ENCODE data around the gene HOXD3. TPM values are rescaled to one million over a fixed set of nuclear protein-coding genes. Genes with fewer than 3 reads are reported as not detected.

HOXD3 gene
- total and polyA plus RNA-seq, 2 experiments from 2014 or later: not detected

- Histone ChIP-seq H3F3A (replicated peaks; ENCODE audit: low read depth) (peaks cover 52% of the 10 kb centered on the region), H3K4me1 (ENCODE audit: insufficient read depth) (peaks cover 44% of the 10 kb centered on the region), H4K20me1 (replicated peaks; ENCODE audit: insufficient read depth) (peaks cover 27% of the 10 kb centered on the region), H2AFZ (no peak overlapping the region), H3K36me3 (ENCODE audit: insufficient read depth) (no peaks in the 10 kb centered on the region), H3K79me2 (replicated peaks; ENCODE audit: insufficient read depth) (no peaks in the 10 kb centered on the region), H3K9me2 (ENCODE audit: insufficient read depth) (no peaks in the 10 kb centered on the region), H3K27me3 (ENCODE audit: insufficient read depth) (peaks cover 100% of the 10 kb centered on the region), H3K4me3 (no peak overlapping the region), H3K27ac (ENCODE audit: low read depth) (no peak overlapping the region), H3K4me2 (no peak overlapping the region)
- no peak for ATAC-seq
- Mint-ChIP-seq H3K27ac (no peak overlapping the region), H3K4me1 (peaks cover 13% of the 10 kb centered on the region), H3K4me3 (no peak overlapping the region; the same call in 2 of the 3 replicates), H3K36me3 (ENCODE audit: low read depth) (peaks cover 8% of the 10 kb centered on the region; the same call in 2 of the 3 replicates), H3K9me3 (peaks cover 14% of the 10 kb centered on the region), H3K27me3 (ENCODE audit: insufficient read depth, low read depth, poor library complexity) (peaks cover 100% of the 10 kb centered on the region)
- TF ChIP-seq EZH2 (IDR thresholded peaks at IDR 0.05; ENCODE audit: low read depth, unreplicated experiment): peak; percentile 42
- TF ChIP-seq, protein P1, sequence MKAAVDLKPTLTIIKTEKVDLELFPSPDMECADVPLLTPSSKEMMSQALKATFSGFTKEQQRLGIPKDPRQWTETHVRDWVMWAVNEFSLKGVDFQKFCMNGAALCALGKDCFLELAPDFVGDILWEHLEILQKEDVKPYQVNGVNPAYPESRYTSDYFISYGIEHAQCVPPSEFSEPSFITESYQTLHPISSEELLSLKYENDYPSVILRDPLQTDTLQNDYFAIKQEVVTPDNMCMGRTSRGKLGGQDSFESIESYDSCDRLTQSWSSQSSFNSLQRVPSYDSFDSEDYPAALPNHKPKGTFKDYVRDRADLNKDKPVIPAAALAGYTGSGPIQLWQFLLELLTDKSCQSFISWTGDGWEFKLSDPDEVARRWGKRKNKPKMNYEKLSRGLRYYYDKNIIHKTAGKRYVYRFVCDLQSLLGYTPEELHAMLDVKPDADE (IDR thresholded peaks at IDR 0.05): no peak
- no peak for TF ChIP-seq ZNF114 (CRISPR knock-in tag; IDR thresholded peaks at IDR 0.05)
- DNase-seq (ENCODE audit: low spot score): no peak
Observed at GRCh38 chr2:176117162-176117822, 39.8 kb upstream of the HOXD3 start.

- H4K20me1 ChIP-seq (replicated peaks; ENCODE audit: insufficient read depth): peaks cover 26% of the 10 kb centered on the region
- Mint-ChIP-seq H3K27ac (no peak overlapping the region), H3K4me3 (no peak overlapping the region), H3K4me1 (peaks cover 11% of the 10 kb centered on the region), H3K9me3 (peaks cover 14% of the 10 kb centered on the region), H3K27me3 (ENCODE audit: insufficient read depth, low read depth, poor library complexity) (peaks cover 100% of the 10 kb centered on the region), H3K36me3 (ENCODE audit: low read depth) (peaks cover 8% of the 10 kb centered on the region; the same call in 2 of the 3 replicates)
- DNase-seq (ENCODE audit: low spot score): no peak
- no peaks in the 10 kb centered on the region for H3K36me3 ChIP-seq (ENCODE audit: insufficient read depth)
- ATAC-seq: no peak
- H3K4me3 ChIP-seq: no peak overlapping the region
- H2AFZ ChIP-seq: no peak overlapping the region
- no peak overlapping the region for H3K27ac ChIP-seq (ENCODE audit: low read depth)
- peaks cover 48% of the 10 kb centered on the region for H3F3A ChIP-seq (replicated peaks; ENCODE audit: low read depth)
- peaks cover 44% of the 10 kb centered on the region for H3K4me1 ChIP-seq (ENCODE audit: insufficient read depth)
- no peaks in the 10 kb centered on the region for H3K79me2 ChIP-seq (replicated peaks; ENCODE audit: insufficient read depth)
- H3K4me2 ChIP-seq: no peak overlapping the region
- H3K27me3 ChIP-seq (ENCODE audit: insufficient read depth): peaks cover 100% of the 10 kb centered on the region
- H3K9me2 ChIP-seq (ENCODE audit: insufficient read depth): no peaks in the 10 kb centered on the region
- TF ChIP-seq NANOG (IDR thresholded peaks at IDR 0.05; ENCODE audit: borderline replicate concordance): no peak
- TF ChIP-seq CREB1 (CRISPR knock-in tag; IDR thresholded peaks at IDR 0.05; ENCODE audit: low read depth): no peak
- no peak for TF ChIP-seq CTCF (conservative IDR thresholded peaks at IDR 0.05; ENCODE audit: low read depth in 2 of 2)
- no peak for TF ChIP-seq POLR2AphosphoS5 (IDR thresholded peaks at IDR 0.05; ENCODE audit: low read depth)
- TF ChIP-seq REST (IDR thresholded peaks at IDR 0.05; ENCODE audit: unreplicated experiment): no peak
- TF ChIP-seq EZH2phosphoT487 (IDR thresholded peaks at IDR 0.05; ENCODE audit: unreplicated experiment): no peak
- TF ChIP-seq, protein P1 (IDR thresholded peaks at IDR 0.05): no peak
- no peak for TF ChIP-seq ZNF114 (CRISPR knock-in tag; IDR thresholded peaks at IDR 0.05)
- no peak for TF ChIP-seq JUNB (IDR thresholded peaks at IDR 0.05; ENCODE audit: unreplicated experiment)
Observed at GRCh38 chr2:176117823-176118371, 39.2 kb upstream of the HOXD3 start.
